ENCODE results near the gene DEFB108B.
"Not testable (repeated sequence)": the region's sequence is repeated elsewhere in the genome, so short reads cannot be mapped to it uniquely, and the experiment has no call there.

The DEFB108B gene

GRCh38 chr11:71821539-71821938, 11.5 kb upstream of the DEFB108B start:
- DNase-seq (ENCODE audit: low read depth) = not testable (repeated sequence)

GRCh38 chr11:71829247-71829646, 3.8 kb upstream of the DEFB108B start:
- not testable (repeated sequence) for DNase-seq (ENCODE audit: low read depth)

GRCh38 chr11:71829686-71830085, 3.3 kb upstream of the DEFB108B start:
- not testable (repeated sequence) for DNase-seq (ENCODE audit: low read depth)

GRCh38 chr11:71842720-71843119, 9.7 kb downstream of the DEFB108B start:
- DNase-seq (ENCODE audit: low read depth) = not testable (repeated sequence)

GRCh38 chr11:71843355-71843754, 10.4 kb downstream of the DEFB108B start:
- not testable (repeated sequence) for DNase-seq (ENCODE audit: low read depth)

- no peak for DNase-seq (ENCODE audit: low read depth)
These were observed 10.9 kb downstream of the DEFB108B start for GRCh38 chr11:71843858-71844257.

- not testable (repeated sequence) for DNase-seq (ENCODE audit: low read depth)
These were observed 20.9 kb downstream of the DEFB108B start for GRCh38 chr11:71853895-71854294.

- not testable (repeated sequence) for DNase-seq (ENCODE audit: low read depth)
These were observed 22.9 kb downstream of the DEFB108B start for GRCh38 chr11:71855880-71856279.

GRCh38 chr11:71860835-71861234, 27.8 kb downstream of the DEFB108B start:
- not testable (repeated sequence) for DNase-seq (ENCODE audit: low read depth)

GRCh38 chr11:71863978-71864627, 31.1 kb downstream of the DEFB108B start:
- not testable (repeated sequence) for DNase-seq (ENCODE audit: low read depth)

GRCh38 chr11:71867209-71867608, 34.2 kb downstream of the DEFB108B start:
- not testable (repeated sequence) for DNase-seq (ENCODE audit: low read depth)

GRCh38 chr11:71869931-71870330, 36.9 kb downstream of the DEFB108B start:
- not testable (repeated sequence) for DNase-seq (ENCODE audit: low read depth)

- DNase-seq (ENCODE audit: low read depth) = not testable (repeated sequence)
These were observed 37.7 kb downstream of the DEFB108B start for GRCh38 chr11:71870661-71871060.

GRCh38 chr11:71876262-71876661, 43.3 kb downstream of the DEFB108B start:
- not testable (repeated sequence) for DNase-seq (ENCODE audit: low read depth)

GRCh38 chr11:71878059-71878458, 45.1 kb downstream of the DEFB108B start, which contains the start of gene DEFB131B:
Gene DEFB131B, plus strand, starts transcription at chr11:71878453. Its CDS starts 0 bp downstream, at chr11:71878453.
- not testable (repeated sequence) for DNase-seq (ENCODE audit: low read depth)

- not testable (repeated sequence) for DNase-seq (ENCODE audit: low read depth)
These were observed 52.8 kb downstream of the DEFB108B start for GRCh38 chr11:71885806-71886205.
